ENCODE data around the gene LRTM2.

- TF ChIP-seq CTCF (IDR thresholded peaks at IDR 0.05): no peak
- TF ChIP-seq POLR2A (IDR thresholded peaks at IDR 0.05): no peak
Measured at GRCh38 chr12:1881301-1881700, 60.9 kb downstream of the LRTM2 start.
